PC-9 (cell line): ENCODE results near the gene FOXA1.

Experiments
- EZH2 ChIP-seq: fragments of 200-600 bp; sonication (generic); IDR thresholded peaks from 2 replicates; pipeline ENCODE4 v1.8.0; 2017; ENCODE audit warnings: antibody characterized with exemption, low read depth
- TF ChIP-seq, protein P1 (sequence below): fragments of 200-600 bp; sonication (generic); conservative IDR thresholded peaks from 2 replicates; pipeline ENCODE4 v1.6.1; 2017; ENCODE audit warnings: mixed run types, antibody characterized with exemption, mild to moderate bottlenecking, moderate library complexity

GRCh38 chr14:37603688-37604251 lies 8.7 kb upstream of the FOXA1 start:
- TF ChIP-seq, protein P1, sequence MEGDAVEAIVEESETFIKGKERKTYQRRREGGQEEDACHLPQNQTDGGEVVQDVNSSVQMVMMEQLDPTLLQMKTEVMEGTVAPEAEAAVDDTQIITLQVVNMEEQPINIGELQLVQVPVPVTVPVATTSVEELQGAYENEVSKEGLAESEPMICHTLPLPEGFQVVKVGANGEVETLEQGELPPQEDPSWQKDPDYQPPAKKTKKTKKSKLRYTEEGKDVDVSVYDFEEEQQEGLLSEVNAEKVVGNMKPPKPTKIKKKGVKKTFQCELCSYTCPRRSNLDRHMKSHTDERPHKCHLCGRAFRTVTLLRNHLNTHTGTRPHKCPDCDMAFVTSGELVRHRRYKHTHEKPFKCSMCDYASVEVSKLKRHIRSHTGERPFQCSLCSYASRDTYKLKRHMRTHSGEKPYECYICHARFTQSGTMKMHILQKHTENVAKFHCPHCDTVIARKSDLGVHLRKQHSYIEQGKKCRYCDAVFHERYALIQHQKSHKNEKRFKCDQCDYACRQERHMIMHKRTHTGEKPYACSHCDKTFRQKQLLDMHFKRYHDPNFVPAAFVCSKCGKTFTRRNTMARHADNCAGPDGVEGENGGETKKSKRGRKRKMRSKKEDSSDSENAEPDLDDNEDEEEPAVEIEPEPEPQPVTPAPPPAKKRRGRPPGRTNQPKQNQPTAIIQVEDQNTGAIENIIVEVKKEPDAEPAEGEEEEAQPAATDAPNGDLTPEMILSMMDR = no peak
- no peak for TF ChIP-seq EZH2
